ENCODE measurements around the gene ADGRD1.
"Not testable (repeated sequence)": the region's sequence is repeated elsewhere in the genome, so short reads cannot be mapped to it uniquely, and the experiment has no call there.

ADGRD1 gene

GRCh38 chr12:130989391-130989790, 35.7 kb downstream of the ADGRD1 start:
- DNase-seq, result no peak

- no peak for DNase-seq
Observed at GRCh38 chr12:130990034-130990433, 36.3 kb downstream of the ADGRD1 start.

GRCh38 chr12:130992448-130992847, 38.7 kb downstream of the ADGRD1 start:
- DNase-seq, result no peak

- DNase-seq, result no peak
Observed at GRCh38 chr12:130992979-130993538, 39.4 kb downstream of the ADGRD1 start.

- no peak for DNase-seq
Observed at GRCh38 chr12:130993759-130994670, 40.3 kb downstream of the ADGRD1 start.

- no peak for DNase-seq
Observed at GRCh38 chr12:130994821-130995375, 41.2 kb downstream of the ADGRD1 start.

GRCh38 chr12:130995386-130995969, 41.8 kb downstream of the ADGRD1 start:
- not testable (repeated sequence) for DNase-seq

- DNase-seq, result no peak
Observed at GRCh38 chr12:130998136-130998535, 44.4 kb downstream of the ADGRD1 start.

GRCh38 chr12:131000000-131000486, 46.3 kb downstream of the ADGRD1 start:
- DNase-seq, result no peak

GRCh38 chr12:131001493-131001892, 47.8 kb downstream of the ADGRD1 start:
- no peak for DNase-seq

GRCh38 chr12:131002216-131002631, 48.5 kb downstream of the ADGRD1 start:
- DNase-seq, result no peak

- no peak for DNase-seq
Observed at GRCh38 chr12:131003036-131003715, 49.5 kb downstream of the ADGRD1 start.

GRCh38 chr12:131003716-131004045, 50.0 kb downstream of the ADGRD1 start:
- no peak for DNase-seq

GRCh38 chr12:131004166-131004565, 50.5 kb downstream of the ADGRD1 start:
- no peak for DNase-seq

GRCh38 chr12:131005161-131006035, 51.7 kb downstream of the ADGRD1 start:
- no peak for DNase-seq

- no peak for DNase-seq
Observed at GRCh38 chr12:131006036-131006735, 52.5 kb downstream of the ADGRD1 start.

- DNase-seq, result no peak
Observed at GRCh38 chr12:131007031-131007739, 53.5 kb downstream of the ADGRD1 start.

GRCh38 chr12:131007740-131008117, 54.0 kb downstream of the ADGRD1 start:
- no peak for DNase-seq

GRCh38 chr12:131008131-131008912, 54.6 kb downstream of the ADGRD1 start:
- DNase-seq, result no peak

- no peak for DNase-seq
Observed at GRCh38 chr12:131008913-131009270, 55.2 kb downstream of the ADGRD1 start.
